T-helper 9 cell (primary cell): ENCODE data around the gene GULP1.

Experiments
- DNase-seq: peaks from one replicate; pipeline ENCODE4 v3.0.0-alpha.2; 2020

The GULP1 gene

DNA sequence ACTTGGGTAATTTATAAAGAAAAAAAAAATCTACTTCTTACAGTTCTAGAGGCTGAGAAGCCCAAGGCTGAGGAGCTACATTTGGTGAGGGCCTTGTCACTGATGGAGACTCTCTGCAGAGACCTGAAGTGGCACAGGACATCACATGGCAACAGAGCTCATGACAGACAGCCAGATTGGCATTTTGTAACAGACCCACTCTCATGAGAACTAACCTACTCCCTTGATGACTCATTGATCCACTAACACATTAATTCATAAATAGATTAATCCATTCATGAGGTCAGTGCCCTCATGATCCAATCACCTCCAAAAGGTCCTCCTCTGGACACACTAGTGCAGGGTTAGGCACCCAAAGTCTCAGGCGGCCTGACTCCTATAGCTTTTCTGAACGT lies 318.4 kb downstream of the GULP1 start:
- no peak for DNase-seq

DNA sequence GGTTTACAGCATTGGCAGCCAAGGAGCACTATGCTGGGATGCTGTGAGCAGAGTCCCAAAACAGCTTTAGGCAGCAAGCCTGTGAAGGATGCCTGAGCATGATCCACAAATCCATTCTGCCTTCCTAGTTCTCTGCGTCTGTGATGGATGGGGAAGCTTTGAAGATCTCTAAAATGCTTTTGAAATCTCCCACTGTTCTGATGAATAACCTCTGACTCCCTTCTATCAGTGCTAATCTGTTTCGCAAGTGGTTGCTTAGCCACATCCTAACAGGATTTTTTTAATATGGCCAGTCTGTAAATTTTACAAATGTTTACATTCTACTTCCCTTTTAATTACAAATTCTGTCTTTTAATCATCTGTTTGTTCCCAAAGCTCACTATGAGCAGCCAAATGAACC lies 319.2 kb downstream of the GULP1 start:
- DNase-seq: no peak

DNA sequence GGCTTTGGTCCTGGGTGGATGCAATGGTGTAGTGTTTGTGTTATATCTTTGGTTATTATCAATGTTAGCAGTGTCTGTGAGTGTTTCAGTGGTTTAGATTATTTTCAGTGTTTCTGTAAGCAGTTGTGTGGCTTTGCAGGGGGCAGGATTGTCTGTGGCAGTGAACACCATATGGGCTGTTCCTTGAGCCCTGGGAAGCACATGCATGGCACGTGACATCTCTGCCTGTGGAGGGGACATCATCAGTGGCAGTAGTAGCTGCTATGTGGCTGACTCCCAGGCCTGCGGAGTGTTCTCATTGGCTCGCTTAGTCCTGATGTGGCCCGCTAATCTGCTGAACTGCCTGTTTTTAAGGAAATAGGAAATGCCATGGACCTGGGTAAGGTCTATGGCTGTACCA lies 327.5 kb downstream of the GULP1 start:
- DNase-seq: no peak

DNA sequence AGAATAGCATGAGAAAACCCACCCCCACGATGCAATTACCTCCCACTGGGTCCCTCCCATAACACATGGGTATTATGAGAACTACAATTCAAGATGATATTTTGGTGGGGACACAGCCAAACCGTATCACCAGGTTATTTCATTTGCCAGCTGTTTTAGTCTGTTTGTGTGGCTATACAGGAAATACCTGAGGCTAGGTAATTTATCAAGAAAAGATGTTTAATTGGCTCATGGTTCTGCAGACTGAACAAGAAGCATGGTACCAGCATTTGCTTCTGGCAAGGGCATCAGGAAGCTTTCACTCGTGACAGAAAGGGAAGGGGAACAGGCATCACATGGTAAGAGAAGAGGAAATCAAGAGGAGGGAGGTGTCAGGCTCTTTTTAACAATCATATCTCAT lies 329.2 kb downstream of the GULP1 start:
- no peak for DNase-seq

DNA sequence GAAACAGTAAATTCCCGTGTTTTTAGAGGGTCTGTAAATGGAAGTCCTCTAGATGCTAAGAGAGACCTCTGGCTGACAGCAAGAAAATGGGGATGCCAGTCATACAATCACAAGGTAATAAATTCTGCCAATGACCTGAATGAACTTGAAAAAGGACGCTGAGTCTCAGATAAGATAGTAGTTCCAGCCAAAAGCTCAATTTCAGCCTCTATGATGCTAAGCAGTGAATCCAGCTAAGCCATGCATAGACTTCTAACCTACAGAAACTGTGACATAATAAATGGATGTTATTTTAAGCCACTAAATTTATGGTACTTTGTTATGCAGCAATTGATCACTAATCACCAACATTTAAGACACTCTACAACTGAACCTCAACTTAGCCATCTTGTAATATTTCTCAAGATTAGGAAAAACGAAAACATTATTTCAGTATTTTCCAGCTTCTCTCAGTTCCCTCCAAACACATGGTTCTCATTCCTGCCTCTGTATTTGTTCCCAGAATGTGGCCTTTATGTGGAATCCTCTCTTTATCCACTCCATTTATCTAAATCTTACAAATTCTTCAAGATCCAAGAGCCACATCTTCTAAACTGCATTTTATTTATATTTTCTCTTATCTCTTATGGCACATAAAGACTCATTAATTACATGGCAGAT lies 331.1 kb downstream of the GULP1 start:
- DNase-seq: no peak

DNA sequence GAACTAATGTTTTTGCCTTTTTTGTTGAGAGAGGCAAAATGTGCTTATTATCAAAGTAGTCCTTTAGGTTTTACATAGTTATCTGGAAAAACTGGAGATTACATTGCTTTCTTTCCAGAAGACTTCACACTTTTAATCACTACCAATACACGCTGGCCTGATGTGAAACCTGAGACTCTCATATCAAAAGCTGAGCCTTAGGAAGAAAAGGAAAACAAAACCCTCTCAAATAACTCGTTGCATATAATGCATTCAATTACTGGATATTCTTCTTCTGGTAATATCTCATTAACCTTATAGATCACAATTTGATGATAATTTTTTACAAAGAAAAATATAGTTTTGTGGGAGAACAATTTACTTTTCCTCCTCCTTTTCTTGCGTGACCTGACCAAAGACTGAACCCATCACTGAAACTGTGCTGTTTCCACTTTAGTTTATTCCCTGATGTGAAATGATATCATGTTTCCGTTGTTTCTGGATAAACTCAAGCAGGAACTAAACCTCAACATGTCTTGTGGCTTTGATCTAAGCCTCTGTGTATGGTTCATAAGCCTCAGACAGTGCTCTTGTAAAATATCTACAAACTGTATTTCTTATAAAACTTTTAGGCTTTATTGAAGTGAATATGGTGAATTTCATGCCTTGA lies 332.4 kb downstream of the GULP1 start:
- DNase-seq: no peak

DNA sequence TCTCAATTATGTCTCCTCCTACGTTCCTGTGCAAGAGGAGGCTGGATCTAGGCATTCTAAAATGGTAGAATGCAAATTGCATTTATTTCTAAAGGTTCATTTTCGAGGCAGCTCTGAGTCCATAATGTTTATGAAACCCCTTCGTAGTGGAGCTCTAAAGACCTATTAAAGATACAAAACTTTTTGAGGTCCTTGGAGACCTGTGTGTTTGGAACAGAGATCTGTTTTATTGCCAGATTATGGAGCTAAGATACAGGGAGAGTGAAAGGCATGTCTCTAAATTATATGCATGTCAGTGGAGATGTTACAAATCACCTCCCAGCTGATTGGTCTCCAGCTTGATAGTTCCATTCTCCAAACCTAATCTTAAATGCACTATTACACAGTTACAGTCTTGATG lies 335.8 kb downstream of the GULP1 start:
- no peak for DNase-seq

DNA sequence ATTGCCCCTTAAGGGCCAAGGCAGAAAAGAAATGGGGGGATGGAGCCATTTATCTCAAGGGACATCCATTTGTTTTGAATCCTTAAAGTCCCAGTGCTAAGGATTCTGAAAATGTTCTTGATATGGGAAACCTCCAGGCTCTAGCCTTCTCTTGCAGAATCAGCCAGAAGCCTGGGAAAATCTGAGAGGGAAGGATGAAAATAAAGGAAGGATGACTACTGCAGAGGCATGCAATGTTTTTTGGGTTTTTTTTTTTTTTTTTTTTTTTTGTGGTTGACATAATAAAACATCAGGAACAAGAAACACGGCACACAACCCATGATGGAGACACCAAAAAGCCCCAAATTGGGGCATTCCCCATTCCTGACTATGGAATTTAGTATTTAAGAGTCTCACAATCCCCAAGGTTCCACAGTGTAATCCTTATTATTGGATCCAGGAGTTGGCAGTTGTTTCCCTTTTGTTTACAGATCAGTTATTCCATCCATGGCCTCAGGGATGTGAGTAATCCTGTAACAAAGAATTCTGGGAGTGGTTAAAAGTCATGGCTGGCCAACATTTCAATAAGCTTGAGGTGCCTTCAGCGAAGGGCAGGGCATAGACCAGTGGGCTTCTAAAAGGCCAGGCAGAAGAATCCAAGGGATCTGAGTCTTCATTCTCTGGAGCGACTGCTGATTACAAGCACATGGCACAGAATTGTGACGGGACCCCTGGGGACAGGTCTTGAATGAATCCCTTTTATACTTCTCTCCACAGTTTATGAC lies 337.5 kb downstream of the GULP1 start:
- DNase-seq: no peak

DNA sequence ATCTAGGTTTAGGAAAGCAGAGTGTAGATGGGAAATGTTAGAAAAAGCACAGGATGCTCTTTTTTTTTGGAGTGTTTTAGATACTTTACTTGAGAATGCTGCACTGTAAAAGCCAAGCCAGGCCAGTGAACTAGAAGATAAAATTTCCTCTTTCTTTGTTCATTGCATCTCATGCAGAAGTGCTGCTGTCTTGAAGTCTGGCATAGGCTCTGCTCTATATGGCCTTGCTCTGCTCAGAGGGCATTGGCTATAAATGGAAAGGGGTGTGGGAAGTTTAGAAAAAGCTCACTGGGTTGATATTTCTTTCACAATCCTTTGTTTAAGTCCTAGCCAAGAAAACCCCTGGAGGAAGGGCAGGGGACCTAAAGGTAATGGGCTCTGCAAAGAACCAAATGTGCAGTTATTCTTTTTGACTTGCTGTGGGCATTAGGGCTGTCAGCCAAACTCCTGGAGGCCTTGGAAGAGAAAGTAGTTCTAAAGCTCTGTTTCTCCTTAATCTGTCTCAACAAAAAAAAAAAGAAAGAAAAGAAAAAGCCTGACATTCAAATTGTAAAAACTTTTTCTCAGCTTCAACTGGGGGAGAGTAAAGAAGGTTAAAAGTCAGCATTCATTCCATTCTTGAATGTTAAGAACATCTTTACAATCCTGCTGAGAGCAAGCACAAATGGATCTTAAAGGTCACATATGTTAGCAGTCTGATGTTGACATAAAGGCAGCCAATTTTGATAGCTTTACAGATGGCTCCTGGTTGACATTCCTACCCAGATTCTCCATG lies 338.3 kb downstream of the GULP1 start:
- no peak for DNase-seq

DNA sequence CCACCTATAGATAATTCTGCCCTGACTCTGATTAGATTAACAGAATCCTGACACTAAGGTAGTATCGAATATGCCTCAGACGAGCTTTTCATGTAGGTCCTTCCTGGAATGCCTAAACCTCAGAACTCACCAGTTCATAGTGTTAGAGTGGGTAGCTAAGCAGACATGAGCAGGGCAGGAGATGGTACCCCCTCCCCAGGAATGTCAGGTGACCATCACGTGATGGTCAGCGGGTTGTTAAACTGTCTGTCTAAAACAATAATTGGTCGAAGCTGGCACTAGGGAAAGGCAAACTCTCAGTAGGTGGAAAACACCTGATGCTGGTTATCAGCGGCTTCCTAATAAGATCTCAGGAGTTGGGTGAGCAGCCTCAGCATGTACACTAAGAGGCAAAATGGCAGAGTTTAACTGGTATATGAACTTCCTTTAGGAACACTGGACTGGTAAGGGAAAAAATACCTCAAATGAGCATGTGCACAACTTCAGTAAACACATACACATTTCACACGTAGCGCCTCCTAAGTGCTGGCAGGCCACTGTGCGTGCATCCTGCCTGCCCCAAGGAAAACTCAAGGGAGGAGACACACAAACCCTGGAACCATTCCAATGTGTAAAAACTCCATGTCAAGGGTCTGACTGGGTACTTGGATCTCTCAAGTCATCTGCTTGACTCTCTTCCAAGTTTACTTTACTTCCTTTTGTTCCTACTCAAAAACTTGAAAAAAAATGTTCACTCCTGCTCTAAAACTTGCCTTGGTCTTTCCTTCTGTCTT lies 339.5 kb downstream of the GULP1 start:
- DNase-seq: no peak

DNA sequence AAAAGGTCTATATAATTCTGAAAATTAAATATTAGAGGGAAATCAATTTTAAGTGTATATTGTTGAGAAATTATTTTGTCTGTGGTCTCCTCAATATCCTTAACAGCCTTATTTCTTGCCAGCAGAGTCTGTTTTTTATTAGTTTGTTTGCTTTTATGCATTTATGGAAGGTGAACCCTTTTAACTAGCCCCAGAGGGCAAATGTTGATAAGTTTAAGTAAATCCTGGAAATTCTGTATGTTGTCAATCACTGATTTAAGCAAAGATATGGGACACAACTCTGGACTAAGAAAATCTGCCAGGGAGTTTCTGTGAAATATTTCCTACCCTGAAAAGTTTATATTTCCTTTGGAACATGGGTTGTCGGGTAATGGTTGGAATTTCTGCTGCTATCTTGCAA lies 343.0 kb downstream of the GULP1 start:
- no peak for DNase-seq
